ENCODE measurements around the gene MTTP. TPM values are rescaled to one million over a fixed set of nuclear protein-coding genes. Genes with fewer than 3 reads are reported as not detected.

Gene MTTP
- total and polyA plus RNA-seq, 9 donors: 0.67 to 4.8 (median 2.2) TPM

GRCh38 chr4:99648321-99648720 is 73.7 kb downstream of the MTTP start:
- WGBS, 3 donors: 4 to 19% (median 10%) methylated on average over 1 of the region's 1 CpG
- H3K4me3 ChIP-seq: no peak overlapping the region
- TF ChIP-seq CTCF (IDR thresholded peaks at IDR 0.05) (no peak), POLR2A (IDR thresholded peaks at IDR 0.05) (no peak)
- peaks cover 15% of the 10 kb centered on the region for H3K4me1 ChIP-seq (ENCODE audit: insufficient read depth)
- DNase-seq: peak in 3 of 5 donors; percentile 38 to 73 (median 67)
- H3K27ac ChIP-seq: peak overlapping the region in 1 of 2 donors; percentile 78
- intact Hi-C loops (cut with DNase I): loop anchor here in 1 of 4 donors (10.0 kb wide), 1 partner anchor 84 kb away; the partner anchor contains the start of gene TRMT10A
- H3K36me3 ChIP-seq: no peaks in the 10 kb centered on the region
- no peaks in the 10 kb centered on the region for H3K9me3 ChIP-seq
- no peaks in the 10 kb centered on the region for H3K27me3 ChIP-seq

- 89 to 91% (median 90%) methylated on average over 9 of the region's 9 CpGs for WGBS, 3 donors
- intact Hi-C loops (cut with DNase I): loop anchor here in 1 of 4 donors (10.0 kb wide), 1 partner anchor 84 kb away; the partner anchor contains the start of gene TRMT10A
- DNase-seq: no peak
- TF ChIP-seq CTCF (IDR thresholded peaks at IDR 0.05) (no peak), POLR2A (IDR thresholded peaks at IDR 0.05) (no peak), EP300 (IDR thresholded peaks at IDR 0.05) (no peak)
- Histone ChIP-seq H3K9me3 (no peaks in the 10 kb centered on the region), H3K36me3 (no peaks in the 10 kb centered on the region), H3K27ac (peak overlapping the region in 1 of 2 donors; percentile 78), H3K4me3 (no peak overlapping the region), H3K27me3 (no peaks in the 10 kb centered on the region), H3K4me1 (ENCODE audit: insufficient read depth) (peaks cover 15% of the 10 kb centered on the region)
These were observed 74.6 kb downstream of the MTTP start for GRCh38 chr4:99649208-99649607.

- 94 to 96% (median 96%) methylated on average over 9 to 10 of the region's 10 CpGs for WGBS, 3 donors
- TF ChIP-seq POLR2A (IDR thresholded peaks at IDR 0.05): no peak
- TF ChIP-seq CTCF (IDR thresholded peaks at IDR 0.05): no peak
- Histone ChIP-seq H3K27ac (peak overlapping the region in 1 of 2 donors; percentile 78), H3K36me3 (no peaks in the 10 kb centered on the region), H3K4me3 (no peak overlapping the region), H3K9me3 (no peaks in the 10 kb centered on the region), H3K4me1 (ENCODE audit: insufficient read depth) (peaks cover 14% of the 10 kb centered on the region), H3K27me3 (no peaks in the 10 kb centered on the region)
- DNase-seq: peak in 1 of 5 donors; percentile 28
- intact Hi-C loops (cut with DNase I): loop anchor here in 1 of 4 donors (10.0 kb wide), 1 partner anchor 85 kb away; the partner anchor contains the start of gene TRMT10A
These were observed 75.2 kb downstream of the MTTP start for GRCh38 chr4:99649778-99650177.

- 96 to 97% (median 96%) methylated on average over 18 of the region's 18 CpGs for WGBS, 3 donors
- Histone ChIP-seq H3K27ac (no peak overlapping the region), H3K9me3 (no peaks in the 10 kb centered on the region), H3K27me3 (no peaks in the 10 kb centered on the region), H3K4me3 (no peak overlapping the region), H3K4me1 (ENCODE audit: insufficient read depth) (peaks cover 15% of the 10 kb centered on the region), H3K36me3 (no peaks in the 10 kb centered on the region)
- no peak for DNase-seq
- intact Hi-C loops (cut with DNase I): no loop called here
- TF ChIP-seq EP300 (IDR thresholded peaks at IDR 0.05) (no peak), CTCF (IDR thresholded peaks at IDR 0.05) (no peak), POLR2A (IDR thresholded peaks at IDR 0.05) (no peak)
These were observed 76.6 kb downstream of the MTTP start for GRCh38 chr4:99651016-99651769.

Measured in ovary (tissue), 9 donors.